NCI-H345 (cell line): Measurements from ENCODE around the gene DET1.
"Not testable (repeated sequence)": the region's sequence is repeated elsewhere in the genome, so short reads cannot be mapped to it uniquely, and the experiment has no call there.

Experiments used
- DNase-seq: peaks from one replicate; lab custom pipeline; 2025; lab: John Stamatoyannopoulos, UW

The DET1 gene

GRCh38 chr15:88493844-88494243, 52.6 kb downstream of the DET1 start:
- no peak for DNase-seq

GRCh38 chr15:88491158-88491557, 55.3 kb downstream of the DET1 start:
- peak; percentile 34 for DNase-seq

- no peak for DNase-seq
Observed at GRCh38 chr15:88490036-88490435, 56.4 kb downstream of the DET1 start.

GRCh38 chr15:88489321-88489720, 57.2 kb downstream of the DET1 start:
- no peak for DNase-seq

- no peak for DNase-seq
Observed at GRCh38 chr15:88487796-88488523, 58.5 kb downstream of the DET1 start.

- DNase-seq = no peak
Observed at GRCh38 chr15:88487178-88487795, 59.2 kb downstream of the DET1 start.

- no peak for DNase-seq
Observed at GRCh38 chr15:88484682-88485331, 61.7 kb downstream of the DET1 start.

- DNase-seq = no peak
Observed at GRCh38 chr15:88482263-88482662, 64.2 kb downstream of the DET1 start.

GRCh38 chr15:88480981-88481380, 65.5 kb downstream of the DET1 start:
- no peak for DNase-seq

GRCh38 chr15:88479169-88479568, 67.3 kb downstream of the DET1 start:
- no peak for DNase-seq

- DNase-seq = no peak
Observed at GRCh38 chr15:88477904-88478303, 68.6 kb downstream of the DET1 start.

GRCh38 chr15:88477126-88477525, 69.4 kb downstream of the DET1 start:
- DNase-seq = no peak

GRCh38 chr15:88476635-88477060, 69.8 kb downstream of the DET1 start:
- DNase-seq = peak; percentile 6

GRCh38 chr15:88473661-88474293, 72.7 kb downstream of the DET1 start:
- DNase-seq = not testable (repeated sequence)

- DNase-seq = no peak
Observed at GRCh38 chr15:88472225-88472624, 74.3 kb downstream of the DET1 start.

- no peak for DNase-seq
Observed at GRCh38 chr15:88470625-88471372, 75.7 kb downstream of the DET1 start.

- no peak for DNase-seq
Observed at GRCh38 chr15:88469321-88469720, 77.2 kb downstream of the DET1 start.

- not testable (repeated sequence) for DNase-seq
Observed at GRCh38 chr15:88468721-88469120, 77.8 kb downstream of the DET1 start.

GRCh38 chr15:88467935-88468528, 78.4 kb downstream of the DET1 start:
- DNase-seq = no peak

- peak; percentile 80 for DNase-seq
Observed at GRCh38 chr15:88467073-88467934, 79.2 kb downstream of the DET1 start, which contains the start of the genes MRPL46 and MRPS11. Gene MRPL46, minus strand, starts transcription at chr15:88467388. Its CDS starts 11 bp downstream, at chr15:88467377. Gene MRPS11, plus strand, starts transcription at chr15:88467708. Its CDS starts 10 bp downstream, at chr15:88467718.
